Left forelimb (tissue), 1 donor: ENCODE data around the gene ATP2B3.

Experiments used
- DNase-seq: peaks from one replicate; pipeline ENCODE4 v3.0.0-alpha.2; 2018; ENCODE audit warnings: low spot score

Gene ATP2B3

GRCh38 chrX:153571534-153571908 is 54.1 kb downstream of the ATP2B3 start:
- no peak for DNase-seq

- no peak for DNase-seq
Observed at GRCh38 chrX:153572601-153573000, 55.2 kb downstream of the ATP2B3 start.

- no peak for DNase-seq
Observed at GRCh38 chrX:153573984-153574383, 56.5 kb downstream of the ATP2B3 start.

- no peak for DNase-seq
Observed at GRCh38 chrX:153576239-153576870, 58.9 kb downstream of the ATP2B3 start.

- no peak for DNase-seq
Observed at GRCh38 chrX:153576961-153577360, 59.5 kb downstream of the ATP2B3 start.

- no peak for DNase-seq
Observed at GRCh38 chrX:153578200-153578835, 60.9 kb downstream of the ATP2B3 start.

- no peak for DNase-seq
Observed at GRCh38 chrX:153578889-153579288, 61.4 kb downstream of the ATP2B3 start.

GRCh38 chrX:153580700-153581386 is 63.4 kb downstream of the ATP2B3 start:
- DNase-seq = no peak

- no peak for DNase-seq
Observed at GRCh38 chrX:153582896-153583295, 65.5 kb downstream of the ATP2B3 start.

GRCh38 chrX:153583433-153583832 is 66.0 kb downstream of the ATP2B3 start:
- DNase-seq = no peak

- no peak for DNase-seq
Observed at GRCh38 chrX:153585827-153586226, 68.4 kb downstream of the ATP2B3 start.

GRCh38 chrX:153587342-153587741 is 69.9 kb downstream of the ATP2B3 start:
- DNase-seq = no peak

GRCh38 chrX:153588021-153588781 is 70.8 kb downstream of the ATP2B3 start:
- no peak for DNase-seq

GRCh38 chrX:153588782-153589446 is 71.5 kb downstream of the ATP2B3 start:
- DNase-seq = no peak

- no peak for DNase-seq
Observed at GRCh38 chrX:153590961-153591956, 73.8 kb downstream of the ATP2B3 start.

GRCh38 chrX:153592091-153592833 is 74.8 kb downstream of the ATP2B3 start:
- DNase-seq = no peak

GRCh38 chrX:153592966-153593688 is 75.7 kb downstream of the ATP2B3 start:
- DNase-seq = no peak

GRCh38 chrX:153593811-153594500 is 76.5 kb downstream of the ATP2B3 start:
- DNase-seq = no peak

GRCh38 chrX:153595387-153595786 is 77.9 kb downstream of the ATP2B3 start:
- DNase-seq = no peak
